GM12801 (cell line): ENCODE data around the gene ACER2.
A peak's percentile ranks its signal among the peaks of the same experiment; 100 is the strongest.

Experiments used
- CTCF ChIP-seq: IDR thresholded peaks from one replicate; pipeline ENCODE4 v1.5.1; 2011; ENCODE audit warnings: control low read depth; ENCODE audit not compliant: insufficient read length; ENCODE audit errors: extremely low read depth

Gene ACER2

GRCh38 chr9:19446361-19446861 lies 37.6 kb downstream of the ACER2 start:
- no peak for TF ChIP-seq CTCF

GRCh38 chr9:19451240-19452087 lies 42.7 kb downstream of the ACER2 start:
- TF ChIP-seq CTCF, result no peak

- no peak for TF ChIP-seq CTCF
Measured at GRCh38 chr9:19456426-19456825, 47.6 kb downstream of the ACER2 start.

GRCh38 chr9:19456996-19457692 lies 48.3 kb downstream of the ACER2 start:
- TF ChIP-seq CTCF, result peak; percentile 88

GRCh38 chr9:19457693-19458009 lies 48.8 kb downstream of the ACER2 start:
- TF ChIP-seq CTCF, result no peak

- no peak for TF ChIP-seq CTCF
Measured at GRCh38 chr9:19460243-19460642, 51.4 kb downstream of the ACER2 start.

- no peak for TF ChIP-seq CTCF
Measured at GRCh38 chr9:19461135-19461534, 52.3 kb downstream of the ACER2 start.
